GM18520 (cell line): Measurements from ENCODE around the gene EPHB6.

Experiments used
- ATAC-seq: cut with Tn5 transposase; IDR thresholded peaks from one replicate; pipeline ENCODE4 v1.9.1; 2021; ENCODE audit not compliant: unreplicated experiment

EPHB6 gene

GRCh38 chr7:142916508-142916907 lies 61.6 kb downstream of the EPHB6 start:
- ATAC-seq = no peak

GRCh38 chr7:142917447-142917846 lies 62.6 kb downstream of the EPHB6 start:
- no peak for ATAC-seq

GRCh38 chr7:142918901-142919300 lies 64.0 kb downstream of the EPHB6 start:
- no peak for ATAC-seq

- ATAC-seq = no peak
Observed at GRCh38 chr7:142919656-142920055, 64.8 kb downstream of the EPHB6 start.
